Measurements from ENCODE around the gene METTL17. TPM values are rescaled to one million over a fixed set of nuclear protein-coding genes. Genes with fewer than 3 reads are reported as not detected.

Gene METTL17
- total and polyA plus RNA-seq, 4 experiments from 2014 or later = 36.9 to 125 (median 80.6) TPM

DNA sequence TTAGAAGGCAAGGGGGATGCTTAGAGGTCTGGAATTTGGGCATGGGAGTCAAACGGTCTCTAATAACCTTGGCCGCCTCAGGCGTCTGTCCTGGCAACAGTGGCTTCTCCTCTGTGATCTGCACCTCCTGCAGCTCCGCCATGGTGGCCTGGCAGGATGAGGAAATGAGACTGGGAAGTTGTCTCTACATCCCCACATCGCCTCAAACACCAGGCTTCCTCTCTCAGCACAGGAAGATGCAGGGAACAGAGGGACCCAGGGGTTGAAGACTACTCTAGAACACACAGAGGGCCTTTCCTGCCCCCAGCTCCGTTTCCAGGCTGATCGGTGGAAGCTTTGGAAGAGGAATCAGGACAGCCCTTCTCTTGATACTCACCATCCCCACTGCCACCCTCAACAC, 33.4 kb downstream of the METTL17 start:
- Histone ChIP-seq H3K4me1 (ENCODE audit: insufficient read depth, low read length) (peaks cover 20% of the 10 kb centered on the region), H3K27me3 (ENCODE audit: insufficient read depth, low read length) (no peaks in the 10 kb centered on the region), H3K9me3 (ENCODE audit: control insufficient read depth in 1 of 2, low read length in 2 of 2) (no peaks in the 10 kb centered on the region), H3K36me3 (ENCODE audit: insufficient read depth, low read length) (no peaks in the 10 kb centered on the region), H3K27ac (ENCODE audit: low read depth, low read length) (no peak overlapping the region), H3K4me3 (ENCODE audit: low read length in 2 of 2) (no peak overlapping the region)
- H3K27me3 Mint-ChIP-seq = no peaks in the 10 kb centered on the region
- peak overlapping the region in 2 of 7 donors; percentile 56 to 83 for H3K27ac Mint-ChIP-seq
- no peak for DNase-seq
- ChIA-PET CTCF (ENCODE audit: partially characterized antibody) (interaction anchor here (1.1 to 2.6 kb wide), 4 partner anchors 9 to 81 kb away, joined by 4 to 34 read pairs (median 6); no protein-coding TSS in a partner anchor), POLR2A (ENCODE audit: partially characterized antibody) (interaction anchor here (0.7 to 2.5 kb wide), 5 partner anchors 8 to 81 kb away, joined by 3 to 18 read pairs (median 5); no protein-coding TSS in a partner anchor)
- H3K4me3 Mint-ChIP-seq = peak overlapping the region; percentile 53 to 91 (median 86)
- intact Hi-C loops (cut with micrococcal nuclease) = no loop called here
- H3K36me3 Mint-ChIP-seq = peaks cover 31 to 32% of the 10 kb centered on the region in 2 donors
- H3K4me1 Mint-ChIP-seq = peaks cover 12 to 33% (median 22%) of the 10 kb centered on the region in 4 donors
- H3K9me3 Mint-ChIP-seq = peaks cover 0 to 2% (median 0%) of the 10 kb centered on the region in 8 donors

DNA sequence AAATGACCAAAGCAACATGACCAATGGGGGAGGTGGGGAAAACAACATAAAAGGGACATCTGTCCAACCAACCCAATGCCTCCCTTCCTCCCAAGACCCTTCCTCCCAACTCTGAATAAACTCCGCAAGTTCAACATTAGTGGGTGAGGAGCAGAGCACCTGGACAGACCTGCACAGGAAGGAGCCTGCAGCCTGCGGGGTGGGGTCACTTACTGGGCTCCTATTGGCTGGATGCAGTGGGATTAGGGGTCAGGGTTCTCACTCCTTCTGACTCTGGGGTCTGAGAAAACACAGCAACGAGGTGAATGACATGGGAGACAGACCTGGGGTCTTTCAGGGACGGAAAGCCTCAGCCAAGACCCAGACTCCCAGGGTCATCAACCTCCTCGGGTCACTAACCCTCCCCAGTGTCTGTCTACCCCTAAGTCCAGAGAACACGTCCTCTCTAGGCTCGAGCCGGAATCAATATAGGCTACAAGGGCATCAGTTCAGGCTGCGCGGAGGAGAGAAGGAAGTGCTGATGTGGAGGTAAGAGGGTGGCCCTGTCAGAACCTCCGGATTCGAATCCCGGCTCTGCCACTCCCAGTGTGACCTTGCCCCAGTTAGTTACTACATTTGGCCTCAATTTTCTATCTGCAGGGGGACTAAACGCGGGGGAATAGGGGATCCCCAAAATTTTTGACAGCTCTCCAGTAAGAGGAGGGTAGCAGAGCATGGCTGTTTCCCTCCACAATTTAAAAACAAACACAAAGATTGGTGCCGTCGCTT, 34.2 kb downstream of the METTL17 start:
- Mint-ChIP-seq H3K9me3 (peaks cover 0 to 2% (median 0%) of the 10 kb centered on the region in 8 donors), H3K36me3 (peaks cover 23 to 26% of the 10 kb centered on the region in 2 donors), H3K27me3 (no peaks in the 10 kb centered on the region), H3K4me1 (peaks cover 12 to 33% (median 22%) of the 10 kb centered on the region in 4 donors), H3K4me3 (peak overlapping the region; percentile 83 to 95 (median 91)), H3K27ac (peak overlapping the region; percentile 77 to 92 (median 87))
- CTCF ChIA-PET (ENCODE audit: partially characterized antibody) = interaction anchor here (1.1 to 2.6 kb wide), 5 partner anchors 10 to 81 kb away, joined by 3 to 34 read pairs (median 4); no protein-coding TSS in a partner anchor
- POLR2A ChIA-PET (ENCODE audit: partially characterized antibody) = interaction anchor here (0.7 to 2.5 kb wide), 9 partner anchors 9 to 80 kb away, joined by 3 to 18 read pairs (median 4); no protein-coding TSS in a partner anchor
- peak; percentile 9 to 46 (median 23) for DNase-seq
- no peaks in the 10 kb centered on the region for H3K27me3 ChIP-seq (ENCODE audit: insufficient read depth, low read length)
- H3K36me3 ChIP-seq (ENCODE audit: insufficient read depth, low read length) = no peaks in the 10 kb centered on the region
- intact Hi-C loops (cut with micrococcal nuclease) = loop anchor here (2.0 kb wide), 1 partner anchor 69 kb away; no protein-coding TSS in a partner anchor
- H3K9me3 ChIP-seq (ENCODE audit: control insufficient read depth in 1 of 2, low read length in 2 of 2) = no peaks in the 10 kb centered on the region
- peak overlapping the region; percentile 69 to 77 for H3K4me3 ChIP-seq (ENCODE audit: low read length in 2 of 2)
- H3K27ac ChIP-seq (ENCODE audit: low read depth, low read length) = peak overlapping the region; percentile 51
- peaks cover 20% of the 10 kb centered on the region for H3K4me1 ChIP-seq (ENCODE audit: insufficient read depth, low read length)

DNA sequence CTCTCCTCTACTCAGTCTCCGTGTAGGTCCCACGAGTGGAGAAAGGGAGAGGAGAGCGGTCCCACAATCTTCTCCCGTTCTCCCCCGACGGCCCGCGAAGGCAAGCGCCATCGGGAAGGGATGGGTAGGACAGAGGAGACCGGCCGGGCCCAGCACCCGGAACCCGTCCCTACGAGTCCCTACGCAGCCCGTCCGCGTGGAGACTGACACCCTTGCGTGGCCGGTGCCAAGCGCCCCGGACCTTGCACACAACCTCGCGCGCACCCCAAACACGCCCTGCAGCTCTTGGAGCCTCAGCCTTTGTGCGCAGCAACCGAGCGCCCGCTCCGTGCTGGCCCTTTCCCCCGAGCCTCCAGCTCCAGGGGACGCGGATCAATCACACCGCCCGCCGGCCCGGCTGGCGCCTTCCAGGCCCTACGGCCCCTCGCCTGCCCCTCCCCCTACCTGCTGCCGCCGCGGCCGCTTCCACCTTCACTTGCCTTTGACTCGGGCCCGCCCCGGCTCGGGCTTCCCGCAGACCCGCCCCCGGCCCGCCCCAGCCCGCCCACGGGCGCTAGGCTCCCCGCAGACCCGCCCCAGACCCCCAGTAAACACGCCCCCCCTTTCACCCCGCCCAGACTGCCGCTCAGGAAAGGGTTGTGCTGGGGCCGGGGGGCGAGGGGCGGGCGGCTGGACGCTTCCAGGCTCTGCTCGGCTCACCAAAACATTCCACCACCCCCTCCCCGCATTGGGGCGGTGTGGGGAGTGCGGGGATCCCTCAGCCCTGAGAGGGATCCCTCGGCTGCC, 35.0 kb downstream of the METTL17 start, which contains the start of gene NDRG2:
Gene NDRG2, minus strand, starts transcription at position 477 of the 786 bp plus-strand sequence. CDS start 1,746 bp downstream, outside the sequence.
- no peaks in the 10 kb centered on the region for H3K36me3 ChIP-seq (ENCODE audit: insufficient read depth, low read length)
- CTCF ChIA-PET (ENCODE audit: partially characterized antibody) = interaction anchor here (0.5 to 2.6 kb wide), 4 partner anchors 10 to 361 kb away, joined by 3 to 34 read pairs (median 4); no protein-coding TSS in a partner anchor
- peak within 1 kb of the TSS; percentile 51 for H3K27ac ChIP-seq (ENCODE audit: low read depth, low read length)
- H3K27me3 Mint-ChIP-seq = no peaks in the 10 kb centered on the region
- peaks cover 12 to 33% (median 22%) of the 10 kb centered on the region in 4 donors for H3K4me1 Mint-ChIP-seq
- H3K4me3 ChIP-seq (ENCODE audit: low read length in 2 of 2) = peak within 1 kb of the TSS; percentile 69 to 77
- H3K27me3 ChIP-seq (ENCODE audit: insufficient read depth, low read length) = no peaks in the 10 kb centered on the region
- H3K9me3 Mint-ChIP-seq = peaks cover 0 to 2% (median 0%) of the 10 kb centered on the region in 8 donors
- peak within 1 kb of the TSS; percentile 83 to 95 (median 91) for H3K4me3 Mint-ChIP-seq
- intact Hi-C loops (cut with micrococcal nuclease) = loop anchor here (2.0 kb wide), 1 partner anchor 68 kb away; no protein-coding TSS in a partner anchor
- no peaks in the 10 kb centered on the region for H3K9me3 ChIP-seq (ENCODE audit: control insufficient read depth in 1 of 2, low read length in 2 of 2)
- peaks cover 16 to 18% of the 10 kb centered on the region in 2 donors for H3K36me3 Mint-ChIP-seq
- POLR2A ChIA-PET (ENCODE audit: partially characterized antibody) = interaction anchor here (0.7 to 2.5 kb wide), 6 partner anchors 10 to 79 kb away, joined by 3 to 18 read pairs (median 5); no protein-coding TSS in a partner anchor
- H3K4me1 ChIP-seq (ENCODE audit: insufficient read depth, low read length) = peaks cover 20% of the 10 kb centered on the region
- DNase-seq = peak; percentile 71 to 79 (median 72)
- peak within 1 kb of the TSS; percentile 77 to 93 (median 92) for H3K27ac Mint-ChIP-seq

DNA sequence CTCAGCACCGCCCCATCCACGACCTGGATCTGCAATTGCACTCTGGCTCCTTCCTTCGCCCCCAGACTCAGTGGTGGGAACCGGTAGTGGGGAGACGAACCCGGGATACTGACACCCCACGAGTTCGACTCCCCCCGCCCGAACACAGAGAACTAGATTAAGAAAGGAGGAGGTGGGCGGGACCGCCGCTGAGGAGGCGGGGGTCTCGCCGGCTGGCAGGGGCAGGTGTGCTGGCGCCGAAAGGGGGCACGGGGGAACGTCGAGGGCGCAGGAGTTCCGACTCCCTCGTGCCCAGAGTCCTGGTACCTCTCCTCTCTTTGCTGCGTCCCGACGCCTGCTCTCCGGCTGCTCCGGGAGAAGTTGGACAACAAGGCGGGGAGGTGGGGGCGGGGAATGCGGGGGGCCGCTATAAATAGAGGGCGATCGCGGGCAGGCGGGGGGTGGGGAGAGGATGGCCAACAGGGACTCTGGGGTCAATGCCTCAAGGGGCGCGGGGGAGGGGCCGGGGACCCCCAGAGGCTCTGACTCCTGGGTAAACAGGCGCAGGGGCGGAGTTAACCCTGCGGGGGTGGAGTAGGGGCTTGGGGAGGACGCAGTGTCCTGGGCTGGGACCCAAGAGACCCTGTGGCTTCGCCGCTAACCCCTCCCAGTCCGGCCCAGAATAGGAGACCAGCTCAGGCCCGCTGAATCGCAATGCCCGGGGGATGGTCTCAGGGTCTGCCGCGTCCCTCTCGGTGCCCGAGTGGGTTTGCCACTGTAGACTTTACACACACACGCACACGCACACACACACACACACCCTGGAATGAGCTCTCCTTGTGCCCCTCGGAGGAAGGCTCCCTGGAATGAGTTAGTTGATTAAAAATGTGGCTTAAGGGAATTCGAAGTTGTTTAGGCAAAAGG, 35.8 kb downstream of the METTL17 start:
- no peaks in the 10 kb centered on the region for H3K27me3 Mint-ChIP-seq
- Histone ChIP-seq H3K9me3 (ENCODE audit: control insufficient read depth in 1 of 2, low read length in 2 of 2) (no peaks in the 10 kb centered on the region), H3K27ac (ENCODE audit: low read depth, low read length) (peak overlapping the region; percentile 51), H3K27me3 (ENCODE audit: insufficient read depth, low read length) (no peaks in the 10 kb centered on the region), H3K36me3 (ENCODE audit: insufficient read depth, low read length) (no peaks in the 10 kb centered on the region), H3K4me1 (ENCODE audit: insufficient read depth, low read length) (peaks cover 20% of the 10 kb centered on the region), H3K4me3 (ENCODE audit: low read length in 2 of 2) (peak overlapping the region; percentile 23 to 77)
- H3K27ac Mint-ChIP-seq = peak overlapping the region; percentile 16 to 93 (median 91)
- H3K4me3 Mint-ChIP-seq = peak overlapping the region; percentile 83 to 95 (median 91)
- CTCF ChIA-PET (ENCODE audit: partially characterized antibody) = interaction anchor here (1.1 to 2.6 kb wide), 4 partner anchors 10 to 79 kb away, joined by 3 to 34 read pairs (median 8); no protein-coding TSS in a partner anchor
- H3K9me3 Mint-ChIP-seq = peaks cover 0 to 2% (median 0%) of the 10 kb centered on the region in 8 donors
- peaks cover 12 to 33% (median 22%) of the 10 kb centered on the region in 4 donors for H3K4me1 Mint-ChIP-seq
- intact Hi-C loops (cut with micrococcal nuclease) = loop anchor here (2.0 kb wide), 1 partner anchor 67 kb away; no protein-coding TSS in a partner anchor
- POLR2A ChIA-PET (ENCODE audit: partially characterized antibody) = interaction anchor here (0.8 to 2.5 kb wide), 3 partner anchors 11 to 72 kb away, joined by 3 to 18 read pairs (median 3); no protein-coding TSS in a partner anchor
- H3K36me3 Mint-ChIP-seq = peaks cover 15% of the 10 kb centered on the region in 2 donors
- no peak for DNase-seq

DNA sequence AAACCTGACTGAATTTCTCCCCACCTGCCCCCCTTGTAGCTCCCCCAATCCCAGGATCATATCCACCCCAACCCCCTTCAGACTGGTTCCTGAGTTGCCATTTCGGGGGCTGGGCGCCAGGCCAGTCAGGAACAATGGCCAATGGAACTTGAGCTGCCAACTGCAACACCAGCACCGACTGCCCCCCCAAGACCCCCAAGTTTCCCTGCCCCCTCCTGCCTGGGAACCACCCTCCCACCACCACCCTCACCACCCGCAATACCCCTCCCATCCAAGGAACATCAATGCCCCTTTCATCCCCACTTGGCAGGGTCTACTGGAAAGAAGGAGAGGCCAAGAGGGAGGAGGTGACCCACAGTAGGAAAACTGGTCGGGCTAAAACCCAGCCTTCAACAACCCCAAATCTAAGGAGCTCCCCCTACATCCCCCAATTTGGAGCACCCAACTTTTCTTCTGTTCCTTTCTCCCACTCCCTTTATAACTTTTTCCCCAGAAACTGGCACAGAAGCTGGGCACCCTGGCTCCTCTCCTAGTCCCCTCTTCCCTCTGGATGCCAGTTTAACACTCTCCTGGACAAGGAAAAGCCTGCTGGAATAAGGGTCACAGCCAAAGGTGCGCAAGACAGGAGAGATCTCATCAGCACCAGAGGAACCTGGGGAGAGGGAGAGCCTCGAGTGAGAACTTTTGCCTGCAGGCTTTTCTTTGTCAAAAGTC, 36.7 kb downstream of the METTL17 start:
- Histone ChIP-seq H3K9me3 (ENCODE audit: control insufficient read depth in 1 of 2, low read length in 2 of 2) (no peaks in the 10 kb centered on the region), H3K36me3 (ENCODE audit: insufficient read depth, low read length) (no peaks in the 10 kb centered on the region), H3K4me1 (ENCODE audit: insufficient read depth, low read length) (peaks cover 20% of the 10 kb centered on the region), H3K27me3 (ENCODE audit: insufficient read depth, low read length) (no peaks in the 10 kb centered on the region), H3K27ac (ENCODE audit: low read depth, low read length) (no peak overlapping the region), H3K4me3 (ENCODE audit: low read length in 2 of 2) (no peak overlapping the region)
- intact Hi-C loops (cut with micrococcal nuclease) = no loop called here
- H3K4me1 Mint-ChIP-seq = peaks cover 12 to 33% (median 22%) of the 10 kb centered on the region in 4 donors
- no peak for DNase-seq
- H3K9me3 Mint-ChIP-seq = peaks cover 0 to 2% (median 0%) of the 10 kb centered on the region in 8 donors
- POLR2A ChIA-PET (ENCODE audit: partially characterized antibody) = interaction anchor here (0.8 kb wide), 1 partner anchor 71 kb away, joined by 3 read pairs; no protein-coding TSS in a partner anchor
- H3K27me3 Mint-ChIP-seq = no peaks in the 10 kb centered on the region
- CTCF ChIA-PET (ENCODE audit: partially characterized antibody) = interaction anchor here (1.4 to 1.6 kb wide), 2 partner anchors 11 to 66 kb away, joined by 5 to 12 read pairs; no protein-coding TSS in a partner anchor
- peak overlapping the region; percentile 16 to 78 (median 51) for H3K27ac Mint-ChIP-seq
- peaks cover 7 to 8% of the 10 kb centered on the region in 2 donors for H3K36me3 Mint-ChIP-seq
- peak overlapping the region; percentile 39 to 91 (median 56) for H3K4me3 Mint-ChIP-seq
